ENCODE measurements around the gene RSPO3.

RSPO3 gene

GRCh38 chr6:127186889-127187288 lies 68.4 kb downstream of the RSPO3 start:
- H3K9me3 ChIP-seq (ENCODE audit: control insufficient read depth, insufficient read depth, low read length): no peaks in the 10 kb centered on the region
- no peaks in the 10 kb centered on the region for H4K20me1 ChIP-seq (ENCODE audit: control insufficient read depth, insufficient read depth, low read depth, low read length)
- H3K4me1 ChIP-seq (ENCODE audit: control insufficient read depth, low read length): no peaks in the 10 kb centered on the region
- TF ChIP-seq EZH2phosphoT487 (IDR thresholded peaks at IDR 0.05; ENCODE audit: borderline replicate concordance, low read length): no peak
- TF ChIP-seq, protein P1, sequence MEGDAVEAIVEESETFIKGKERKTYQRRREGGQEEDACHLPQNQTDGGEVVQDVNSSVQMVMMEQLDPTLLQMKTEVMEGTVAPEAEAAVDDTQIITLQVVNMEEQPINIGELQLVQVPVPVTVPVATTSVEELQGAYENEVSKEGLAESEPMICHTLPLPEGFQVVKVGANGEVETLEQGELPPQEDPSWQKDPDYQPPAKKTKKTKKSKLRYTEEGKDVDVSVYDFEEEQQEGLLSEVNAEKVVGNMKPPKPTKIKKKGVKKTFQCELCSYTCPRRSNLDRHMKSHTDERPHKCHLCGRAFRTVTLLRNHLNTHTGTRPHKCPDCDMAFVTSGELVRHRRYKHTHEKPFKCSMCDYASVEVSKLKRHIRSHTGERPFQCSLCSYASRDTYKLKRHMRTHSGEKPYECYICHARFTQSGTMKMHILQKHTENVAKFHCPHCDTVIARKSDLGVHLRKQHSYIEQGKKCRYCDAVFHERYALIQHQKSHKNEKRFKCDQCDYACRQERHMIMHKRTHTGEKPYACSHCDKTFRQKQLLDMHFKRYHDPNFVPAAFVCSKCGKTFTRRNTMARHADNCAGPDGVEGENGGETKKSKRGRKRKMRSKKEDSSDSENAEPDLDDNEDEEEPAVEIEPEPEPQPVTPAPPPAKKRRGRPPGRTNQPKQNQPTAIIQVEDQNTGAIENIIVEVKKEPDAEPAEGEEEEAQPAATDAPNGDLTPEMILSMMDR (IDR thresholded peaks at IDR 0.05; ENCODE audit: low read depth, low read length, poor library complexity, severe bottlenecking): peak; percentile 67
- H3K4me2 ChIP-seq (ENCODE audit: low read length): no peak overlapping the region
- no peak overlapping the region for H3K27ac ChIP-seq (ENCODE audit: low read depth, low read length)
- H3K36me3 ChIP-seq (ENCODE audit: control insufficient read depth, low read length): no peaks in the 10 kb centered on the region
- no peaks in the 10 kb centered on the region for H3K27me3 ChIP-seq (ENCODE audit: control insufficient read depth, low read length)
- no peaks in the 10 kb centered on the region for H3K79me2 ChIP-seq (ENCODE audit: control insufficient read depth, low read length)
- H3K4me3 ChIP-seq (ENCODE audit: low read length): no peak overlapping the region
- no peaks in the 10 kb centered on the region; the same call in 1 of the 2 replicates for H3K9me2 ChIP-seq (replicated peaks; ENCODE audit: control insufficient read depth, low read length)
- no peaks in the 10 kb centered on the region for H3F3A ChIP-seq (ENCODE audit: control insufficient read depth, insufficient read depth)

- Histone ChIP-seq H3K4me1 (ENCODE audit: control insufficient read depth, low read length) (no peaks in the 10 kb centered on the region), H3K36me3 (ENCODE audit: control insufficient read depth, low read length) (no peaks in the 10 kb centered on the region), H3K4me3 (ENCODE audit: low read length) (no peak overlapping the region), H4K20me1 (ENCODE audit: control insufficient read depth, insufficient read depth, low read depth, low read length) (no peaks in the 10 kb centered on the region), H3K4me2 (ENCODE audit: low read length) (no peak overlapping the region), H3K9me3 (ENCODE audit: control insufficient read depth, insufficient read depth, low read length) (no peaks in the 10 kb centered on the region), H3F3A (ENCODE audit: control insufficient read depth, insufficient read depth) (no peaks in the 10 kb centered on the region), H3K27ac (ENCODE audit: low read depth, low read length) (no peak overlapping the region), H3K27me3 (ENCODE audit: control insufficient read depth, low read length) (no peaks in the 10 kb centered on the region), H3K79me2 (ENCODE audit: control insufficient read depth, low read length) (no peaks in the 10 kb centered on the region), H3K9me2 (replicated peaks; ENCODE audit: control insufficient read depth, low read length) (no peaks in the 10 kb centered on the region)
- TF ChIP-seq, protein P1 (IDR thresholded peaks at IDR 0.05; ENCODE audit: low read depth, low read length, poor library complexity, severe bottlenecking): no peak
- TF ChIP-seq EZH2phosphoT487 (IDR thresholded peaks at IDR 0.05; ENCODE audit: borderline replicate concordance, low read length): no peak
Measured at GRCh38 chr6:127188744-127189143, 70.3 kb downstream of the RSPO3 start.

DNA sequence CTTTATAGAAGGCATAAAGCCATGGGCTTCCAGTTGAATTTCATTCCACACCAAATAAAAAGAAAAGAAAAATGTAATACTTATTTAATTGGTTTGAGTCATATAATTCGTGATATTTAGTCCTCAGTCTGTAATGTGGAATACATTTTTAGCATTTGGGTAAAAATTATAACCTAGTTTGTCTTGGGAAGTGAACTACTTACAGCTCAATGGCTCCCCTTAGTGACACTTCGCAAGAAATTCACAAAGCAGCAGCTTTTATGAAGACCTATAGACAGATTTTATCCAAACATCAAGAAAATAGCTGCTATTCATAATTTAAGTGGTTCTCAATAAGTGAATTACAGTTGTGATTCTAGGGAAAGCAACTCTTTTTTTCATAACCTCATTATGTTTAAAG lies 72.1 kb downstream of the RSPO3 start:
- Histone ChIP-seq H4K20me1 (ENCODE audit: control insufficient read depth, insufficient read depth, low read depth, low read length) (no peaks in the 10 kb centered on the region), H3K4me1 (ENCODE audit: control insufficient read depth, low read length) (no peaks in the 10 kb centered on the region), H3F3A (ENCODE audit: control insufficient read depth, insufficient read depth) (no peaks in the 10 kb centered on the region), H3K9me2 (replicated peaks; ENCODE audit: control insufficient read depth, low read length) (no peaks in the 10 kb centered on the region), H3K79me2 (ENCODE audit: control insufficient read depth, low read length) (no peaks in the 10 kb centered on the region), H3K36me3 (ENCODE audit: control insufficient read depth, low read length) (no peaks in the 10 kb centered on the region), H3K4me2 (ENCODE audit: low read length) (no peak overlapping the region), H3K27me3 (ENCODE audit: control insufficient read depth, low read length) (no peaks in the 10 kb centered on the region), H3K27ac (ENCODE audit: low read depth, low read length) (no peak overlapping the region), H3K4me3 (ENCODE audit: low read length) (no peak overlapping the region), H3K9me3 (ENCODE audit: control insufficient read depth, insufficient read depth, low read length) (no peaks in the 10 kb centered on the region)
- TF ChIP-seq, protein P1 (IDR thresholded peaks at IDR 0.05; ENCODE audit: low read depth, low read length, poor library complexity, severe bottlenecking): peak; percentile 48
- no peak for TF ChIP-seq EZH2phosphoT487 (IDR thresholded peaks at IDR 0.05; ENCODE audit: borderline replicate concordance, low read length)

Data from DOHH2 (cell line).